Endothelial cell of umbilical vein (primary cell): Measurements from ENCODE around the gene RUNX2. TPM values are rescaled to one million over a fixed set of nuclear protein-coding genes. Genes with fewer than 3 reads are reported as not detected.

Source experiments
- BruUV-seq: library from RNA; stranded (reverse); fragments of 400-500 nt; replicated peaks from 2 replicates; lab custom pipeline; 2021; lab: Mats Ljungman, UMichigan
- CTCF ChIA-PET: fragments of 300-600, 350-600 bp; sonication (Branson Sonifier 250); formaldehyde crosslinking; loops from one replicate; lab custom pipeline; 2021; ENCODE audit warnings: antibody characterized with exemption, inconsistent platforms; lab: Charles Lee
- POLR2A ChIA-PET: fragments of 300-600, 350-600 bp; sonication (Branson Sonifier 250); formaldehyde crosslinking; loops from one replicate; lab custom pipeline; 2021; ENCODE audit warnings: antibody characterized with exemption, inconsistent platforms; lab: Charles Lee
- DNase-seq: peaks from one replicate; pipeline ENCODE4 v3.0.0-alpha.2; 2011; ENCODE audit warnings: low read depth, low spot score
- FAIRE-seq: peaks from 2 replicates; lab custom pipeline; 2011; peaks lifted over from hg19 to GRCh38; lab: Jason Lieb, UNC
- H2AFZ ChIP-seq: 2 replicates; pipeline ENCODE4 v1.6.0; 2012; ENCODE audit warnings: low read depth, low read length, control low read depth, inconsistent platforms
- H3K27ac ChIP-seq: 2 replicates; pipeline ENCODE4 v1.5.1; 2011; ENCODE audit warnings: low read depth, mild to moderate bottlenecking, control low read depth, low read length, moderate library complexity; ENCODE audit not compliant: insufficient read depth
- H3K27me3 ChIP-seq, 2 experiments: 2 replicates each; pipeline versions ENCODE4 v1.6.0 to v1.6.1; 2011; ENCODE audit warnings: low read length in 2 of 2, mixed read lengths in 1 of 2; ENCODE audit not compliant: control insufficient read depth in 2 of 2, insufficient read depth in 2 of 2
- H3K36me3 ChIP-seq, 2 experiments: 2 replicates in 1 of 2; 3 replicates in 1 of 2; pipeline ENCODE4 v1.5.1; 2011; ENCODE audit warnings: low read length in 2 of 2, mild to moderate bottlenecking in 1 of 2, moderate library complexity in 1 of 2; ENCODE audit not compliant: control insufficient read depth in 2 of 2, insufficient read depth in 2 of 2; ENCODE audit errors: extremely low read depth in 1 of 2
- H3K4me1 ChIP-seq: 3 replicates; pipeline ENCODE4 v1.5.1; 2011; ENCODE audit warnings: mild to moderate bottlenecking, low read length; ENCODE audit not compliant: control insufficient read depth, insufficient read depth; ENCODE audit errors: extremely low read depth
- H3K4me2 ChIP-seq: 2 replicates; pipeline ENCODE4 v1.6.1; 2011; ENCODE audit warnings: low read length, control low read depth, mixed read lengths; ENCODE audit not compliant: insufficient read depth
- H3K4me3 ChIP-seq, 3 experiments: fragments of 200-600 bp in 1 of 3; sonication (generic), shearing (Covaris generic) in 1 of 3; replicated peaks in 1 of 3; 2 replicates each; pipeline ENCODE4 v1.5.1; 2011 to 2016; ENCODE audit warnings: control low read depth in 3 of 3, low read length in 3 of 3, mild to moderate bottlenecking in 2 of 3, inconsistent platforms in 1 of 3, low read depth in 1 of 3, moderate library complexity in 1 of 3; ENCODE audit not compliant: insufficient read depth in 1 of 3
- H3K79me2 ChIP-seq: 2 replicates; pipeline ENCODE4 v1.6.0; 2012; ENCODE audit warnings: low read length, inconsistent platforms; ENCODE audit not compliant: control insufficient read depth, insufficient read depth
- H3K9ac ChIP-seq: replicated peaks from 2 replicates; pipeline ENCODE3; 2011; ENCODE audit warnings: low read length, control low read depth; ENCODE audit not compliant: insufficient read depth; ENCODE audit errors: extremely low read depth
- H3K9me1 ChIP-seq: replicated peaks from 3 replicates; pipeline ENCODE4 v1.6.0; 2011; ENCODE audit warnings: mild to moderate bottlenecking, low read length; ENCODE audit not compliant: control insufficient read depth, insufficient read depth; ENCODE audit errors: extremely low read depth
- H3K9me3 ChIP-seq: replicated peaks from 2 replicates; pipeline ENCODE4 v1.5.1; 2012; ENCODE audit warnings: low read length, inconsistent platforms; ENCODE audit not compliant: control insufficient read depth, insufficient read depth
- H4K20me1 ChIP-seq: replicated peaks from 2 replicates; pipeline ENCODE3; 2011; ENCODE audit warnings: mild to moderate bottlenecking, low read length; ENCODE audit not compliant: control insufficient read depth, insufficient read depth; ENCODE audit errors: extremely low read depth
- CTCF ChIP-seq, 2 donors: IDR thresholded peaks; 1 replicate in 1 of 2; 2 replicates in 1 of 2; pipeline ENCODE4 v1.5.1; 2011; ENCODE audit warnings: low read length in 2 of 2, mild to moderate bottlenecking in 2 of 2, moderate library complexity in 2 of 2, control low read depth in 1 of 2, inconsistent platforms in 1 of 2, low read depth in 1 of 2; ENCODE audit not compliant: insufficient read depth in 1 of 2; ENCODE audit errors: extremely low read depth in 1 of 2
- EZH2 ChIP-seq: IDR thresholded peaks from 2 replicates; pipeline ENCODE4 v1.6.1; 2012; ENCODE audit warnings: borderline replicate concordance, low read depth, mild to moderate bottlenecking, moderate library complexity, low read length, inconsistent platforms; ENCODE audit not compliant: severe bottlenecking
- FOS ChIP-seq: IDR thresholded peaks from 2 replicates; pipeline ENCODE4 v1.6.1; 2011; ENCODE audit warnings: mild to moderate bottlenecking, low read length, moderate library complexity, borderline replicate concordance; ENCODE audit not compliant: insufficient read depth
- GATA2 ChIP-seq: IDR thresholded peaks from 2 replicates; pipeline ENCODE4 v1.7.0; 2011; ENCODE audit warnings: low read depth, mild to moderate bottlenecking, moderate library complexity, mixed read lengths, low read length; ENCODE audit not compliant: insufficient read length, insufficient read depth
- JUN ChIP-seq: IDR thresholded peaks from 2 replicates; pipeline ENCODE4 v1.6.1; 2011; ENCODE audit warnings: borderline replicate concordance, low read depth; ENCODE audit not compliant: insufficient read length, insufficient read depth
- MAX ChIP-seq: IDR thresholded peaks from 2 replicates; pipeline ENCODE4 v1.6.1; 2011; ENCODE audit not compliant: insufficient read depth, insufficient read length
- MYC ChIP-seq: IDR thresholded peaks from one replicate; pipeline ENCODE4 v1.6.1; 2011; ENCODE audit warnings: mild to moderate bottlenecking, low read depth, low read length
- POLR2A ChIP-seq: IDR thresholded peaks from 2 replicates; pipeline ENCODE4 v1.6.1; 2012; ENCODE audit warnings: low read depth, mild to moderate bottlenecking, control low read depth, low read length
- POLR2AphosphoS5 ChIP-seq: IDR thresholded peaks from 2 replicates; pipeline ENCODE4 v1.6.1; 2012; ENCODE audit warnings: low read depth, mild to moderate bottlenecking, control low read depth, low read length, moderate library complexity; ENCODE audit not compliant: insufficient read depth
- dilution Hi-C: fragments of 300-500 bp; cut with MboI; formaldehyde crosslinking; loops from one replicate; pipeline ENCODE4 v1.15.0; 2019; ENCODE audit warnings: low sequenced_read_pairs; ENCODE audit not compliant: extremely low pct_ligation_motif_present
- intact Hi-C: fragments of 100-400 bp; cut with micrococcal nuclease; formaldehyde crosslinking; loops from one replicate; pipeline ENCODE4 v1.10.0; 2022
- polyA plus RNA-seq, 4 experiments: library from polyadenylated mRNA; depleted of rRNA in 3 of 4; stranded (reverse) in 3 of 4; unstranded in 1 of 4; fragments of >200 nt; gene quantifications; 2 replicates each; pipeline versions ENCODE4 v1.2.1 to v1.2.3, GENCODE V29; 2011 to 2012; ENCODE audit warnings: missing spikeins in 1 of 4
- total RNA-seq: library from RNA; stranded (reverse); gene quantifications from 2 replicates; pipeline ENCODE4 v1.2.3, GENCODE V29; 2021

The RUNX2 gene
- total and polyA plus RNA-seq, 2 donors (not counting 3 experiments of a cell fraction or from before 2014, with no cell fraction given): 0.06 TPM; not detected in 1

- Histone ChIP-seq H3K4me1 (no peaks in the 10 kb centered on the region), H3K9ac (no peak overlapping the region), H3K27me3 (peaks cover 4 to 6% of the 10 kb centered on the region in 2 experiments), H3K4me2 (no peak overlapping the region), H4K20me1 (no peaks in the 10 kb centered on the region), H2AFZ (no peak overlapping the region), H3K27ac (no peak overlapping the region), H3K9me3 (no peaks in the 10 kb centered on the region), H3K79me2 (no peaks in the 10 kb centered on the region), H3K4me3 (no peak overlapping the region), H3K36me3 (no peaks in the 10 kb centered on the region), H3K9me1 (no peaks in the 10 kb centered on the region)
- intact Hi-C loops (no loop called here), dilution Hi-C loops (no loop called here)
- no TSS peak for BruUV-seq
- DNase-seq: no peak
- ChIA-PET CTCF (no interaction called here), POLR2A (no interaction called here)
- TF ChIP-seq CTCF (IDR thresholded peaks at IDR 0.05; ENCODE audit: extremely low read depth in 1 of 2, insufficient read depth in 1 of 2, low read depth in 1 of 2, low read length in 2 of 2) (no peak), MYC (no peak), POLR2A (no peak), JUN (no peak), FOS (no peak), POLR2AphosphoS5 (no peak), EZH2 (no peak), GATA2 (no peak), MAX (no peak)
- FAIRE-seq: no peak
These were observed 360.1 kb downstream of the RUNX2 start for GRCh38 chr6:45688180-45688579.
